Bronchial epithelial cell (primary cell): Measurements from ENCODE around the gene GINS1. TPM values are rescaled to one million over a fixed set of nuclear protein-coding genes. Genes with fewer than 3 reads are reported as not detected.

Source experiments
- DNase-seq: peaks from one replicate; pipeline ENCODE4 v3.0.0-alpha.2; 2010; ENCODE audit warnings: low read depth
- FAIRE-seq: peaks from 2 replicates; lab custom pipeline; 2011; peaks lifted over from hg19 to GRCh38; lab: Jason Lieb, UNC
- H3K27me3 ChIP-seq: 2 replicates; pipeline ENCODE4 v1.5.1; 2011; ENCODE audit warnings: low read length; ENCODE audit not compliant: control insufficient read depth, insufficient read depth
- H3K36me3 ChIP-seq: 2 replicates; pipeline ENCODE4 v1.5.1; 2011; ENCODE audit warnings: low read length; ENCODE audit not compliant: control insufficient read depth, insufficient read depth
- H3K4me3 ChIP-seq: 2 replicates; pipeline ENCODE4 v1.5.1; 2011; ENCODE audit warnings: mild to moderate bottlenecking, low read depth, low read length, control low read depth
- CTCF ChIP-seq: IDR thresholded peaks from 2 replicates; pipeline ENCODE4 v1.5.1; 2011; ENCODE audit warnings: mild to moderate bottlenecking, moderate library complexity, low read length, control low read depth, inconsistent platforms; ENCODE audit not compliant: insufficient read depth, severe bottlenecking
- total RNA-seq: library from RNA; depleted of rRNA; stranded (reverse); fragments of >200 nt; gene quantifications from 2 replicates; pipeline ENCODE4 v1.2.1, GENCODE V29; 2014

The GINS1 gene
- total RNA-seq, 1 donor from 2014 or later, result 1.1 TPM

- Histone ChIP-seq H3K27me3 (no peaks in the 10 kb centered on the region), H3K36me3 (no peaks in the 10 kb centered on the region), H3K4me3 (no peak overlapping the region)
- no peak for FAIRE-seq
- DNase-seq, result no peak
- no peak for TF ChIP-seq CTCF
Measured at GRCh38 chr20:25368526-25368925, 38.9 kb upstream of the GINS1 start.

GRCh38 chr20:25368976-25369375 is 38.5 kb upstream of the GINS1 start:
- Histone ChIP-seq H3K4me3 (no peak overlapping the region), H3K27me3 (no peaks in the 10 kb centered on the region), H3K36me3 (no peaks in the 10 kb centered on the region)
- no peak for TF ChIP-seq CTCF
- FAIRE-seq (no peak), DNase-seq (no peak)

- Histone ChIP-seq H3K36me3 (no peaks in the 10 kb centered on the region), H3K4me3 (no peak overlapping the region), H3K27me3 (no peaks in the 10 kb centered on the region)
- FAIRE-seq (peak; percentile 7), DNase-seq (no peak)
- TF ChIP-seq CTCF, result no peak
Measured at GRCh38 chr20:25369529-25369928, 37.9 kb upstream of the GINS1 start.

- Histone ChIP-seq H3K27me3 (no peaks in the 10 kb centered on the region), H3K36me3 (no peaks in the 10 kb centered on the region), H3K4me3 (no peak overlapping the region)
- FAIRE-seq (no peak), DNase-seq (no peak)
- TF ChIP-seq CTCF, result no peak
Measured at GRCh38 chr20:25369971-25370370, 37.5 kb upstream of the GINS1 start.

- DNase-seq (peak; percentile 97), FAIRE-seq (no peak)
- H3K27me3 ChIP-seq, result no peaks in the 10 kb centered on the region
- no peak for TF ChIP-seq CTCF
- H3K4me3 ChIP-seq, result no peak overlapping the region
- no peaks in the 10 kb centered on the region for H3K36me3 ChIP-seq
Measured at GRCh38 chr20:25372584-25373336, 34.7 kb upstream of the GINS1 start.

GRCh38 chr20:25374842-25375241 is 32.6 kb upstream of the GINS1 start:
- FAIRE-seq, result no peak
- no peak for DNase-seq
- no peaks in the 10 kb centered on the region for H3K27me3 ChIP-seq
- TF ChIP-seq CTCF, result no peak
- H3K36me3 ChIP-seq, result no peaks in the 10 kb centered on the region
- H3K4me3 ChIP-seq, result no peak overlapping the region
